ENCODE data around the gene ALB. TPM values are rescaled to one million over a fixed set of nuclear protein-coding genes. Genes with fewer than 3 reads are reported as not detected.

ALB gene
- total and polyA plus RNA-seq, 2 donors (not counting 1 experiment from before 2014, with no cell fraction given): 0.24 TPM; not detected in 1

- 100% methylated on average over 1 of the region's 2 CpGs for WGBS (ENCODE audit: insufficient coverage)
- Histone ChIP-seq H3K9ac (ENCODE audit: low read length) (no peak overlapping the region), H3K4me3 (ENCODE audit: control extremely low read depth in 1 of 5, extremely low read depth in 1 of 5, insufficient read depth in 1 of 5, low read depth in 2 of 5, low read length in 4 of 5) (no peak overlapping the region), H3K4me2 (replicated peaks; ENCODE audit: low read depth, low read length, poor library complexity, severe bottlenecking) (no peak overlapping the region), H3K27me3 (replicated peaks in 1 of 4; ENCODE audit: control extremely low read depth in 1 of 4, control insufficient read depth in 3 of 4, insufficient read depth in 4 of 4, low read length in 3 of 4) (no peaks in the 10 kb centered on the region), H4K20me1 (ENCODE audit: control insufficient read depth, insufficient read depth, low read length, poor library complexity, severe bottlenecking) (no peaks in the 10 kb centered on the region), H3K4me1 (ENCODE audit: control insufficient read depth in 2 of 2, insufficient read depth in 2 of 2, low read length in 2 of 2) (no peaks in the 10 kb centered on the region), H3K9me3 (ENCODE audit: control extremely low read depth in 1 of 3, control insufficient read depth in 2 of 3, insufficient read depth in 1 of 3, low read length in 2 of 3) (no peaks in the 10 kb centered on the region), H3K27ac (ENCODE audit: low read length in 2 of 2) (no peak overlapping the region), H2AFZ (ENCODE audit: insufficient read depth, low read depth, low read length, poor library complexity, severe bottlenecking) (no peak overlapping the region), H3K36me3 (replicated peaks in 1 of 2; ENCODE audit: control extremely low read depth in 1 of 2, control insufficient read depth in 1 of 2, extremely low read depth in 1 of 2, insufficient read depth in 2 of 2, low read length in 1 of 2) (no peaks in the 10 kb centered on the region), H3K79me2 (ENCODE audit: control insufficient read depth, insufficient read depth, low read length) (no peaks in the 10 kb centered on the region)
- no peak for DNase-seq
- TF ChIP-seq, protein P1, sequence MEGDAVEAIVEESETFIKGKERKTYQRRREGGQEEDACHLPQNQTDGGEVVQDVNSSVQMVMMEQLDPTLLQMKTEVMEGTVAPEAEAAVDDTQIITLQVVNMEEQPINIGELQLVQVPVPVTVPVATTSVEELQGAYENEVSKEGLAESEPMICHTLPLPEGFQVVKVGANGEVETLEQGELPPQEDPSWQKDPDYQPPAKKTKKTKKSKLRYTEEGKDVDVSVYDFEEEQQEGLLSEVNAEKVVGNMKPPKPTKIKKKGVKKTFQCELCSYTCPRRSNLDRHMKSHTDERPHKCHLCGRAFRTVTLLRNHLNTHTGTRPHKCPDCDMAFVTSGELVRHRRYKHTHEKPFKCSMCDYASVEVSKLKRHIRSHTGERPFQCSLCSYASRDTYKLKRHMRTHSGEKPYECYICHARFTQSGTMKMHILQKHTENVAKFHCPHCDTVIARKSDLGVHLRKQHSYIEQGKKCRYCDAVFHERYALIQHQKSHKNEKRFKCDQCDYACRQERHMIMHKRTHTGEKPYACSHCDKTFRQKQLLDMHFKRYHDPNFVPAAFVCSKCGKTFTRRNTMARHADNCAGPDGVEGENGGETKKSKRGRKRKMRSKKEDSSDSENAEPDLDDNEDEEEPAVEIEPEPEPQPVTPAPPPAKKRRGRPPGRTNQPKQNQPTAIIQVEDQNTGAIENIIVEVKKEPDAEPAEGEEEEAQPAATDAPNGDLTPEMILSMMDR (IDR thresholded peaks at IDR 0.05): no peak
- TF ChIP-seq EZH2 (IDR thresholded peaks at IDR 0.05; ENCODE audit: borderline replicate concordance, insufficient read depth, low read depth, low read length, poor library complexity, severe bottlenecking): no peak
- H3K4me1 Mint-ChIP-seq: no peaks in the 10 kb centered on the region
- no peak overlapping the region for H3K4me3 Mint-ChIP-seq
- no peak for ATAC-seq (ENCODE audit: low read depth)
- no peak overlapping the region for H3K27ac Mint-ChIP-seq
- H3K27me3 Mint-ChIP-seq: peaks cover 15% of the 10 kb centered on the region
- intact Hi-C loops (cut with micrococcal nuclease): no loop called here
- ChIA-PET POLR2A (no interaction called here), CTCF (no interaction called here)
- no peaks in the 10 kb centered on the region for H3K9me3 Mint-ChIP-seq (ENCODE audit: insufficient read depth)
These were observed 49.0 kb downstream of the ALB start for GRCh38 chr4:73452953-73453700.

DNA sequence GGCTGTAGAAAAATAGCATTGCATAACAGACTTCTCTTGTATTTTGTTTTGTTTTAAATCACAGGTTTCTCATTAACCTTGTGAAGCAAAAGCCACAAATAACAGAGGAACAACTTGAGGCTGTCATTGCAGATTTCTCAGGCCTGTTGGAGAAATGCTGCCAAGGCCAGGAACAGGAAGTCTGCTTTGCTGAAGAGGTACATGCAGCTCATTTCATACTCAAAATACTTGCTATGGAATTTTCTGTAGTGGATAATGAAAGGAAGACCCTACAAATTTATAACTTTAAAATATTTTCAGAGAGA lies 49.6 kb downstream of the ALB start:
- H3K4me3 ChIP-seq (ENCODE audit: control extremely low read depth in 1 of 5, extremely low read depth in 1 of 5, insufficient read depth in 1 of 5, low read depth in 2 of 5, low read length in 4 of 5): no peak overlapping the region
- no peak for ATAC-seq (ENCODE audit: low read depth)
- H3K79me2 ChIP-seq (ENCODE audit: control insufficient read depth, insufficient read depth, low read length): no peaks in the 10 kb centered on the region
- Mint-ChIP-seq H3K27me3 (peaks cover 15% of the 10 kb centered on the region), H3K4me1 (no peaks in the 10 kb centered on the region), H3K4me3 (no peak overlapping the region), H3K9me3 (ENCODE audit: insufficient read depth) (no peaks in the 10 kb centered on the region), H3K27ac (no peak overlapping the region)
- H3K4me1 ChIP-seq (ENCODE audit: control insufficient read depth in 2 of 2, insufficient read depth in 2 of 2, low read length in 2 of 2): no peaks in the 10 kb centered on the region
- H3K27ac ChIP-seq (ENCODE audit: low read length in 2 of 2): no peak overlapping the region
- no peak for DNase-seq
- H3K9me3 ChIP-seq (ENCODE audit: control extremely low read depth in 1 of 3, control insufficient read depth in 2 of 3, insufficient read depth in 1 of 3, low read length in 2 of 3): no peaks in the 10 kb centered on the region
- no peak overlapping the region for H3K9ac ChIP-seq (ENCODE audit: low read length)
- H4K20me1 ChIP-seq (ENCODE audit: control insufficient read depth, insufficient read depth, low read length, poor library complexity, severe bottlenecking): no peaks in the 10 kb centered on the region
- H3K4me2 ChIP-seq (replicated peaks; ENCODE audit: low read depth, low read length, poor library complexity, severe bottlenecking): no peak overlapping the region
- no peak overlapping the region for H2AFZ ChIP-seq (ENCODE audit: insufficient read depth, low read depth, low read length, poor library complexity, severe bottlenecking)
- ChIA-PET POLR2A (no interaction called here), CTCF (interaction anchor here (0.7 kb wide), 1 partner anchor 7 kb away, joined by 3 read pairs; no protein-coding TSS in a partner anchor)
- intact Hi-C loops (cut with micrococcal nuclease): no loop called here
- no peaks in the 10 kb centered on the region for H3K27me3 ChIP-seq (replicated peaks in 1 of 4; ENCODE audit: control extremely low read depth in 1 of 4, control insufficient read depth in 3 of 4, insufficient read depth in 4 of 4, low read length in 3 of 4)
- TF ChIP-seq, protein P1 (IDR thresholded peaks at IDR 0.05): no peak
- no peak for TF ChIP-seq EZH2 (IDR thresholded peaks at IDR 0.05; ENCODE audit: borderline replicate concordance, insufficient read depth, low read depth, low read length, poor library complexity, severe bottlenecking)
- H3K36me3 ChIP-seq (replicated peaks in 1 of 2; ENCODE audit: control extremely low read depth in 1 of 2, control insufficient read depth in 1 of 2, extremely low read depth in 1 of 2, insufficient read depth in 2 of 2, low read length in 1 of 2): no peaks in the 10 kb centered on the region
